Measurements from ENCODE around the gene OPRL1.

OPRL1 gene

DNA sequence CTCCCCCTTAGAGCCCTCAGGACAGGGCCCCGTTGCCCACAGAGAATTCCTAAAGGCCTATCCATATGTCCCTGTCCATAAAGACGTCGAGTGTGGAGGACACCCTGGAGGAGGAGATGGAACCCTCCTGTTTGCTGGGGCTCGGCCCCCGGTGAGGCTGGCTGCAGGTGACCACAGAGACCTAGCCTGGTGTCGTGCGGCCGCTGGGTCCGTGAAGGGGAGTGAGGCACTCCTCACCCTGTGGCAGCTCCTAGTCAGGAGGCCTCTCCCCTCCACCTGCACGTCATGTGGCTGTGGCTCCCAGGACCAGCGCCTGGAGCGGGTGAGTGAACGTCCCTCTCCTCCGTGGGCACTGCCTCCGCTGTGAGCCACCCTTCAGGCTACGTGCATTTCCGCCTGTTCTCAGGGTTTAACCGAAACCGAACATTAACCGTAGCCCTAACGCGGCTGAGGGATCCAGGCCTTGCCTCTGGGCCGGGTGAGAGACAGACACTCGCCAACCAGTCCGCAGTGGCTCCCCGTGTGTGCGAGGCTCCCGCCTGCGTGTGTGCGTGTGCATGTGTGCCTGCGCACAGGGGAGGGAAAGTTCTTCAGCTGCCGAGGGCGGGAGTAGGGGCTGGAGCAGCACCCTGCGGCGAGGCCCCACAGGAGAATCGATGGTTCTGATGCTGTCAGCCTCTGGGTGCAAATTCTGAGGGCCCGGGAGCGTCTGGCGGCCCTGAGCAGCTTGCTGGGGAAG is 22.8 kb upstream of the OPRL1 start:
- no peak for DNase-seq (ENCODE audit: low read depth)

DNA sequence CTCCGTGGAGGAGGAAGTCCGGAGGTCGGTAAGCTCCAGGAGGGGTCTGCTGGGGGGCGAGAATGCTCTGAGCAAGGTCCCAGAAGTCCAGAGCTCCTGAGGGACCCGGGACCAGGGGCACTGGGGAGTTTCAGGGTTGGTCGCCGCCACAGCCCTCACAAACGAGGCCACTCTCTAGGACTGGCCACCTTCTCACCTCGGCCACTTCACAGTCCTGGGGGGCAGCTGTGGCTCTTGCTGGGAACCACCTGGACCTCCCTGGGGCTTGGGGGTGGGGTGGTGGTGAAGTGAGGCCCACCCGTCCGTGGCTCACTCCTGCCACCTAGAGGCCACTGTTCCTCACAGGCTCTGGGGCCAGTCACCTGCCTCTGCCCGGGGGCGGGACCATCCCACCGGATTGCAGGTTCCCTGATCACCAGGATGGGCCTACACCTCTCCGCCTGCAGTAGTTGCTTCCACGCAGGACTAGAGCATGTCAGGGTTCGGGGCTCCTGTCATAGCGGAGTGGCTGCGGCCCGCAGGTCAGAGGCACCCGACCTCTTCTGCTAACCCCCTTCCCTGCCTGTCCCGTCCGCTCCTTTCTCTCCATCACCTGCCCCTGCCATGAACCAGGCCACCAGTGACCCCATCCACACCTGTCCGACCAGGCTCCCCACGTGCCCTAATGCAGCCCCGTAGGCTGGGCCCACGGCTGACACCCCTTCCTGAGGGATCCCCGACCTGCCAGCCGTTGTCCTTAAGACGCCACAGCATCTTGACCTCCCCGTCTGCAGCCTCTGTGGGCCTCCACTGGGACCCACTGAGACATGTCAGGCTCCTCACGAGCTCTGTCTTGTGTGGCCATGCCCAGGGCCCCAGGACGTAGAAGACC is 22.0 kb upstream of the OPRL1 start:
- peak; percentile 43 for DNase-seq (ENCODE audit: low read depth)

DNA sequence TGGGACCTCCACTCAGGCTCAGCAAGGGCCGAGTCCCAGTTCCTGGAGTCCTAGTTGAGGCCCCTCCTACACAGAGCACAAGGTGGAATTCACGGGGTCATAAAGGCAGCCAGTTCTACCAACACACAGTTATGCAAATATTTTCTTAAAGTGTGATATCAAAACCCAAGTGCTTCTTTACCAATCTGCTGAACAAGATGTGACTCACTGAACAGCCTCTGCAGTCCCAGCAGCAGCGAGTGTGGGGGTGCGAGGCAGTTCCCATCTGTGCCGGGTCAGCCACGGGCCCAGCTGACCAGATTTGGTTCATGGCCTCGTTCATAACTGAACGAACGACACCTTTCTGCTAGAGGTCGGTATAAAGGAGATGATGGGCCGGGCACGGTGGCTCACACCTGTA is 21.3 kb upstream of the OPRL1 start:
- DNase-seq (ENCODE audit: low read depth) = no peak

DNA sequence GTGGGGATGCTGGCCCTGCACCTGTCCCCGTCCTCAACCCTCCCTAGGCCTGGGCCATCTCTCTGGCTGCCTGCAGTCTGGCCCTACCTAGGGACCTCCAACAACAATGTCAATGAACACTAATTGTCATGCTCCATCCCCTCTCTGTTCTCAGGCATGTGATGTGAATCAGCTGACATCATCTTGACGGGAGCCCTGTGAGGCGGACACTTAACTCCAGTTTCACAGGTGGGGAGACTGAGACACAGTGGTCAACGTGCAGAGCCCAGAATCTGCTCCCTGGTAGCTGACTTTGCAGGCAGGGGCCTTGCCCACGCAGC is 17.6 kb upstream of the OPRL1 start:
- DNase-seq (ENCODE audit: low read depth) = no peak

DNA sequence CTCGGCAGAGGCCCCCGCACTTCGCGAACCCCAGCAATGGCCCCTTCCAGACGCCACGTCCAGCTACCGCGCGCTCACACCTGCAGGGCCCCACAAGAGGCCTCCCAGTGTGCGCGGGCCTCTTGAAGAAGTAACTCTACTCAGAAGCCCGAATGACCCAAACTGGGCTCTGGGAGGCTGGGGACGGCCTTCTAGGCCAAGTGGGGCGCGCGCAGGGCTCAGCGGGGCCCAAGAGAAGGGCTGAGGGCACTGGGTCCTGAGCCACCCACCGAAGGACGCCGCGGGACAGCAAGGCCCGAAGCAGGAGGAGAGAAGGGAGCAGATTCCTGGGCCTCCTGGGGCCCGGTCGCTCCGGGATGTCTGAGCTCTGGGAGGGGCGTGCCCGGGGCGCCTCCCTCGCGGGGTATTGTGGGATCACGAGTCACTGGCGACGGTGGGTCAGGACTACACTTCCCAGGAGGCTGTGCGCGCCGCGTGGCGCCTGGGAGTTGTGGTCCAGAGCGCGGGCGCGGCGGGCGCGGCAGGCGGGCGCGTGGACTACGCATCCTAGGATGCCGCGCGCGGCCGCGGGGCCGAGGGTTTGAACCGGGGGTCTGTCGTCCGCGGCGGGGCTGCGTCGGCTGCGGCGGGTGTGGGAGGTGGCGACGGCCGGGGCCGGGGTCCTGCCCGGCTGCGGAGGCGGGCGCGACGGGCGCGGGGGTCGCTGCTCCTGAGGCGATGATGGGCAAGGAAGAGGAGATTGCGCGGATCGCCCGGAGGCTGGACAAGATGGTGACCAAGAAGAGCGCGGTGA is 17.1 kb upstream of the OPRL1 start, which contains the start of gene TCEA2:
Gene TCEA2 (plus strand): TSS at position 603 of the 793 bp plus-strand sequence. CDS start 115 bp downstream, at position 718.
- DNase-seq (ENCODE audit: low read depth) = peak; percentile 94

DNA sequence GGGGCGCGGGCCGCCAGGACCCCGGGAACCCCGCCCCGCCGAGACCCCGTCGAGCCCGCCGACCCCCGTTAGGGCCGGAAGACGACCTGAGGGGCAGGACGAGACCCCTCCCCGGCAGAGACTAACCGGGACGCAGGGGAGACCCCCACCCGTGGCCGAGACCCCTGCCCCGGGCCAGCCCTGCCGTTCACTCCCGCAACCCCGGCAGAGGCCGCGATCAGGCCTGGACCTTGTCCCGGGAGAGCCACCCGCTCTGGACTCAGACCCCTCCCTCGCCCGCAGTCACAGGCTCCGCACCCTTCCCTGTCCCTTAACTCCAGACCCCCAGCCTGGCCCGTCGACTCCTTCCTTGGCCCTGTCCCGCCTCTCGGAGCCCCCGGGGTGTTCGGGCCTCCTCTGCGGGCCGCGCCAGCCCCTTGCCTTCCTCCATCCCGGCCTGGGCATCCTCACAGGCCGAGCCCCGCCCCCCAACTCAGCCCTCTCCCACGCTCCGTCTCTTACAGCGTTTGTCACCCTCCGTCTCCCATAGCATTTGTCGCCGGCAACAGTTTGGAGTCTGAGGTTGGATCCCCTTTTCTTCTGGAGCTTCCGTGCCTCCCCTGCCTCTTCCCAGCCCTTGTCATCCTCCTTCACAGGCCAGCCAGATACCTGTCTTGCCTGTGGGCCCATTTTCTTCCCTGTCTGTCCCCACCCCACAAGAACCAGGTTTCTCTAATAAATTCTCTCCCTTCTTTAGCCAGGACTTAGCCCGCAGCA is 16.3 kb upstream of the OPRL1 start:
- no peak for DNase-seq (ENCODE audit: low read depth)

DNA sequence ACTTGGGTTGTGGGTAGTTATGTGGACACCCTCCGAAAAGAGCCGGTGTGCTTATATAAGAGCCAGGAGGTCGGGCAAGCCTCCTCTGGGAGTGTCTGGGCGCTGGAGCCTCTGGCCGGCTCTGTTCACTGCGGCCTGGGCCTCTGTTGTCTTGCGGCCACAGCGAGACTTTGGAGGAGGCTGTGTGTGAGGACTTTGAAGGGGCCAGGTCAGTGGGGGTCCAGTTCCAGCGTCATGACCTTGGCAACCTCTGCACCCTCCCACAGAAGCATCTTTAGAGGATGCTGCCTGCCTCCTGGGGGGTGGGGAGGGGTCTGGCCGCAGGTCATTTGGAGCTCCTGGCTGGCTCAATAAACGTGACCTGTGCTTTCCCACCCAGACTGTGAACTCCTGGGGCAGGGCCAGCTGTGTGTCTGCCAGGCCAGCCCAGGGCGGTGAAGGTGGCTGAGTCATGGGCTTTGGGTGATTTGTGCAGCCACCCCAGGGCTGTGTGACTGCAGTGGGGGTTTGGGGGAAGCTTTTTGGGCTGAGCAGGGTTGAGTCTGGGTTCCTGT is 15.7 kb upstream of the OPRL1 start:
- DNase-seq (ENCODE audit: low read depth) = no peak

DNA sequence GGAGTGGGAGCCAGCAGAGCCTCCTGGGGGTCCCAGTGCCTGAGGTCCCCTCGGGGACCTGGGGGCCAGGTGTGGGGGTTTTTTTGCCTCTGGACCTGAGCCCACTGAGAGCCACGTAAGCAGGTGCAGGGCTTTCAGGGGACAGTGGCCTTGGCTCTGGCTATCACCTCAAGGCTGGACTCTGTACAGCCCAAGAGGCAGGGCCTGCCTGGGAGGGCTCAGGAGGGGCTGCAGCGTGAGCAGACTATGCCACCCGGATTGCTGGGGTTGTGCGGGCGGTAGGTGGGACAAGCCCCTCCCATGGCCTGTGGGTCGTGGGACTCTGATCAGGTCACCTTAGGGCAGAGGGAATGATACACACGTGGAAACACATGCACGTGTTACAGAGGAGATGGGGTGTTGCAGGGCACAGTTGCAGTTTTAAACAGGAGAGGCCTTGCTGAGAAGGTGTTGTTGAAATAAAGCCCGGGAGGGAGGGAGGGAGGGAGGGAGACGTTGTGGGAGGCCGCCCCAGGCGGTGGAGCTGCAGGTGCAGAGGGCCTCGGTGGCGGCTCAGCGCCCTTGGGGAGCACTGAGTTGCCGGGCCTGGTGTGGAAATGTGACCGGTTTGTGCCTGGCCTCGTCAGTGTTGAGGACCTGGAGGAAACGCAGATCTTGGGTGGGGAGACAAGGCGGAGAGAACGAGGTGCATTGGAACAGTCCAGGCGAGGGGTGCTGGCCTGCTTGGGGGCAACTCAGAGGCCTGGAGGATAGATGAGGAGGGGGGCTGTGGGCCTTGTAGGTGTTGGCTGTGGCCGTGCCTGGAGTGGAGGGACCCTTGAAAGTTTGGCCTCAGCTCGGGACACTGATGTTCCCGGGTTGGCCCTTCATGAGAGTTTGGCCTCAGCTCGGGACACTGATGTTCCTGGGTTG is 14.6 kb upstream of the OPRL1 start:
- DNase-seq (ENCODE audit: low read depth) = no peak

DNA sequence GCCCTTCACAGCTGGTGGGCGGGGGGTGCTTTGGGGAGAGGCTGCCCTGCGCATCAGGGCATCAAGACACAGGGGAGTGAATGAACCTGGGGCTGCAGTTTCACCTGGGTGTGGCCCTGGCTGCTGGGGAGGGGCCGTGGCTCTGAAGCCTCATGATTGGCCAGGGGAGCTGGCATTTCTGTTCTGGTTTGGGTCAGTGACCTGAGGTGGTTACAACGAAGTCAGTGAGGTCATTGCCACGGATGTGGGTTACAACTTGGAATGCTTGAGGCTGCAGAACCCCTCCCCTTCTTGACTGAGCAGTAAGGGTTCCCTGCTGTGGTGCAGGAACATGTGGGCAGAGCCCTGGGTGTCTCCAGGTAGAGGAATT is 13.9 kb upstream of the OPRL1 start:
- peak; percentile 87 for DNase-seq (ENCODE audit: low read depth)

DNA sequence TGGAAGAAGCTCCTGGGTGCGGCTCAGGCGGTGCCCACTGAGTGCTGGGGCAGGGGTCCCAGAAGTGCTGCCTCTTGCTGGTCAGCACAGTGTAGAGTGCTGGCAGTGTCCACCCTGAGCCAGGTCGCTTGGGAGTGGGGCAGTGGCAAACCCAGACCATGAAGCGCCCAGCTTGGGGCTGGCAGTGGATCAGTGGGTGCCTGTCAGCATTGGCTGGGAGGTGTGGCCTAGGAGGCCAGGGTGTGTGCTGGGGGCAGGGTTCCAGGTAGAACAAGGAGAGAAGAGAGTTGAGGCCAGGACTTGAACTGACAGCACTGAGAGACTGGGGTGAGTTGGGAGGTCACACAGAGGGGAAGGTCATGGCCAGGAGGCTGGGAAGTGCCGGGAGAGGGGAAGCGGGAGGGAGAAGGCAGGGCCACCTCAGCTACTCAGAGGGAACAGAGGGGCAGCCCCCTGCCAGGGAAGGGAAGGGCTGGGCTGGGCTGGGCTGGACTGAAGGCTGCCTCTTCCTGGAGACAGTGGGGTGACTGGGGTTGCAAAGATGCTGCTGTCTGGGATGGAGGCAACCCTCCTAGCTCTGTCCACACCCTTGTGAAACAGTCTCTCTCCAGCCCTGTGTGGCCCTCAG is 12.8 kb upstream of the OPRL1 start:
- no peak for DNase-seq (ENCODE audit: low read depth)

DNA sequence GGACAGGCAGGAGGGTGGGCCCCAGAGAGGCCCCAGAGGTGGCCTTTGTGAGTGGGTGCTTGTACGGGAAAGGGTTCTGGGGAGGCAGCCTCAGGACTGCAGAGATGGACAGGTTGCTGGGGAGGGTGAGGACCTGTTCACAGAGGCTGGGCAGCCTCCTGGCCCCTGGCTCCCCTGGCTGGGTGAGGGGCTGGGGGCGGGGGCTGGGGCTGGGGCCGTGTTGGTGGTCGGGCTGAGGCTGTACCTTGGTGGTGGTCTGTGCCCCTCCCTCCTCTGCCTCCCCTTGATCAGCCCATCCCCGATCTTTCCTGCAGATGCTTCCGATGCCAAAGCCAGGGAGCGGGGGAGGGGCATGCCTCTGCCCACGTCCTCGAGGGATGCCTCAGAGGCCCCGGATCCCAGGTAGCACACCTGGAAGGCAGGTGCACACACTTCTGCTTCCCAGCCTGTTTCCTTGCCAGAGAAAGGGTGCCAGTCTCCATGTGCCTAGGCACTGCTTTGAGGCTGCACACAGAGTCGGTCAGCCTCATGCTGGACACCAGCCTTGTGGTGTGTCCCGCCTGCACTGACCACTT is 12.1 kb upstream of the OPRL1 start:
- no peak for DNase-seq (ENCODE audit: low read depth)

DNA sequence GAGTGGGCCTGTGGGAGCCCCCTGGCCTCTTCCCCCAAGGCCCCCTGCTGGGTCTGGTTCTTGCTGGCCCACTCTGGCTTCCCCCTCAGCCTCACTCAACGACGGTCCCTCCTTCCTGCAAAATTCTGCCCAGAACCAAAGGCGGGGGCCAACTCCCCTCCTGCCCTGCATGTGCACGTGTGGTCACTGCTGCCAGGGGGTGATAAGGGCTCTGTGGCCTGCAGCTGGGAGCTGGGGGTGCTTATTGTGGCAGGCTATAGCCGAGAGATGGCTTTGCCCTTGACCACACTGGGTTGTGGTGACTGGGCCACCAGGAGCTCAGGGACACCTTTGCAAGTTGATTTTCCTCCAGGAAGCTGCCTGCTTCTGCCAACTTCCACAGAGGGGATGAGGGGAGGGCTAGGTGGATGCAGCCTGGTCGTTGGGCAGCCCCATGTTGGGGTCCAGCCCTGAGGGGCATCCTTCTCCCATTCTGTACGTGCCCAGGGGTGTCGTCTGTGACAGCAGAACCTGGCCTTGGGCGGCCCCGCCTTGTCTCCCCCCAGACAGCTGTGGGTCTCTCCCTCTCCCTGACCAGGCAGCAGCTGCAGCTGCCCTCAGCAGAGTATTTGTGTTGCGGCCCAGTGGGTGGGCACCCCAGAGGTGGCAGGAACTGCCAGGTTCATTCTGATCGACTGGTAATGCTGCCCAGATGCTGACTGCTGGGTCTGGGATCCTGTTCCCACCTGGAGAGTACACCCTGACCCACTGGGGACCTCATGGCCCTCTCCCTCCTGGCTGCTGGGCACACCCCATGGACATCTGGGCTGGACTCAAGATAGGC is 11.3 kb upstream of the OPRL1 start:
- no peak for DNase-seq (ENCODE audit: low read depth)

DNA sequence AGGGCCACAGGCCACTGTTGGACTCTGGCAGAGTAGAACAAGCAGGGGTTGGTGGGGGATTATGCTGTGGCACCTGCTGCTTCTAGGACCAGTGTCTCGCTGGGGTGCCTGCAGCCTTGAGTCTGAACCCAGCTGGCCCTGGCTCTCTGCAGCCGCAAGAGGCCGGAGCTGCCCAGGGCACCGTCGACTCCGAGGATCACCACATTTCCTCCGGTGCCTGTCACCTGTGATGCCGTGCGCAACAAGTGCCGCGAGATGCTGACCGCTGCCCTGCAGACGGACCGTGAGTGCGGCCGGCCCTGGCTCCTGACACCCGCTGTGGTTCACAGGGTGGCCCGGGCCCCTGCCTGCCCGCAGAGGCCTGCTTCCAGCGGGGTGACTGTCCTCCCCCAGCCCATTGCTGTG is 10.7 kb upstream of the OPRL1 start:
- DNase-seq (ENCODE audit: low read depth) = no peak

DNA sequence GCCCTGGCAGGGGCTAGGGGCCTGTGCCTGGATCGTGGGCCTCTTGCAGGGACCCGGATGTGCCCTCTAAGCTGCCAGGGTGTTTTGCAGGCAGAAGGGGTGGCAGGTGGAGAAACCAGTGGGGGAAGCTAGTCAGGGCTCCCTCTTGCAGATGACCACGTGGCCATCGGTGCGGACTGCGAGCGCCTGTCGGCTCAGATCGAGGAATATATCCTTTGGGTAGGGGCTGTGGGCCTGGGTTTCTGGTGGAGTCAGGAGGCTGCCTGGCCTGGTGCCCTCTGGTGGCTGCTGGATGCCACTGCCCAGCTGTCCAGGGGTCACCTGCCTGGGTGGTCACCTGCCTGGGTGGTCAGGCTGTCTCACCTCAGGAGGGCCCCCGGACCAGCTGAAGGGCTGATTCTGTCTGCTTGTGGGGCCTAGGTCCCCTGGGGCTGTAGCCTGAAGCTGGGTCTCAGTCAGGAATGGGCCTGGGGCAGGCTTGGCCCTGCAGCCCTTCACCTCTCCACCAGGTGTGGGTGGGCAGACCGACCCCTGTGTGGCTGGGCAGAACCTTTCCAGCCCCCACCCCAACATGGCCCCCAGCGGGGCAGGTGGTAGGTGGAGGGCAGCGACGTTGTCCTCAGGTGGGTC is 10.2 kb upstream of the OPRL1 start:
- DNase-seq (ENCODE audit: low read depth) = no peak

DNA sequence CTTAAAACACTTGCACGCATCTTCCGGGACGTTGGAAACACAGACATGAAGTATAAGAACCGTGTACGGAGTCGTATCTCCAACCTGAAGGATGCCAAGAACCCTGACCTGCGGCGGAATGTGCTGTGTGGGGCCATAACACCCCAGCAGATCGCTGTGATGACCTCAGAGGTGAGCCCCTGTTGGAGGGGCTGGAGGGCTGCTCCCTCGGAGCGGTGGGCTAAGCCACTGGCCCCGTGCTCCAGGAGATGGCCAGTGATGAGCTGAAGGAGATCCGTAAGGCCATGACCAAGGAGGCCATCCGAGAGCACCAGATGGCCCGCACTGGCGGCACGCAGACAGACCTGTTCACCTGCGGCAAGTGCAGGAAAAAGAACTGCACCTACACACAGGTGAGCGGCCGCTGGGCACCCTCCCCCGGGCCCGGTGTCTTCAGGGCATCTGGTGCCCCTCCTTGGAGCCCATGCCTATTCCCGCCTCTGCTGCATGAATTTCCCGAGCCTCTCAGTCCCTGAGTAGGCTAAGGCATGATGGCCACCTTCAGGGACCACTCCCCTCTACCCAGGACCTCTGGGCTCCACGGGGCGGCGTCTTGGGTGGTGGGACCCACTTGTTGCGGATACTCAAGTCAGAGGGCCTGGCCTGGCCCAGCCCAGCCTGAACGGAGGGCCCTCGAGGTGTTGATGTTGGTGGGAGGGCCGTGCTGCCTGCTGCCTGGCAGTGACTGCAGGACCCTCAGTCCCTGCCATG is 9.5 kb upstream of the OPRL1 start:
- DNase-seq (ENCODE audit: low read depth) = no peak

DNA sequence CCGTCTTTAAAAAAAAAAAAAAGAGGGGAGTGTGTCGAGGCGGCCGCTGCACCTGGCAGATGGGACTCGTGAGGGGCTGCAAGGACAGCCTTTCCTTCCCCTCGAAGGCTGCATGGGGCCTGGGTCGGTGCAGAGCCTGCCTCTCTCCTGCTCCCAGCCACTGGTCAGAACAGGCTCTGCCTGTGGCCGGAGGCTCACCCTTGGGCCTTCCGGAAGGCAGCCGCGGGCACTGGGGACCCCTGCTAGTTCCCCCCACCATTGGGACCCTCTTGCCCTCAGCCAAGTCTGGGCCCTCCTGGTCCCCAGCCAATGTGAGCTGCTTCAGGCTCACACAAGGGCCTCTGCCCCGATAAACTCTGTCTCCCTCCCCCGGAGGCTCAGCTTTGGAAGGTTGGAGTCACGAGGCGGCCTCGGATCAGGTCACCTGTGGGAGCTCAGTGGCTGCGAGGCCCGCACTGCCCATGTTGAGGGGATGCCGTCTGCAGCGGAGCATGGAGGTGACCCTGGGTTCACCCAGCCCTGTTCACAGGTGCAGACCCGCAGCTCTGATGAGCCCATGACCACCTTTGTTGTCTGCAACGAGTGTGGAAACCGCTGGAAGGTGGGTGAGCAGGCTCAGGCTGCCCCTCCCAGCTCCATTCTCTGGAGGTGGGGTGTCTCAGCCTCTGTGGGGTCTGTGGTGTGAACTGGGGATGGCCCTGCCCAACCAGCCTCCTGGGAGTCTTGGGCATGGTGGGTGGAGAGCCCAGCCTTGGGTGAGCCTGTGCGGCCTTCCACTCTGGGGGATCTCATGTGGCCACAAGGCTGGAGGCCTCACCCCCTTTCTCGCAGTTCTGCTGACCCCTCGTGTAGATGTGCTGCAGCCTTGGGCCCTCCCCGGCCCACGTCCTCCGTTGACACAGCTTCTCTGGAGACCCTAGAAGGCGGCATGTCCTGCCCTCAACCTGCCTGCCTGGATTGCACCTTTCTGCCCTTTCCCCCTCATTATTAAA is 8.2 kb upstream of the OPRL1 start:
- DNase-seq (ENCODE audit: low read depth) = no peak
